Liver (tissue), 9 donors: Measurements from ENCODE around the gene WDR90. TPM values are rescaled to one million over a fixed set of nuclear protein-coding genes. Genes with fewer than 3 reads are reported as not detected.

Experiments
- DNase-seq: peaks from one replicate; pipeline ENCODE4 v3.0.0-alpha.2; 2017; ENCODE audit warnings: low spot score
- H3K27ac ChIP-seq, 2 donors: one replicate each; pipeline ENCODE4 v1.7.0; 2013; ENCODE audit warnings: inconsistent platforms in 2 of 2, low read length in 2 of 2, control low read depth in 1 of 2, low read depth in 1 of 2, mild to moderate bottlenecking in 1 of 2
- H3K27me3 ChIP-seq, 4 donors: one replicate each; pipeline versions ENCODE4 v1.6.1 to v1.7.0; 2013; ENCODE audit warnings: low read length in 3 of 4, inconsistent platforms in 1 of 4, mild to moderate bottlenecking in 1 of 4, moderate library complexity in 1 of 4; ENCODE audit not compliant: control insufficient read depth in 4 of 4, insufficient read depth in 4 of 4
- H3K36me3 ChIP-seq, 4 donors: one replicate each; pipeline versions ENCODE4 v1.6.1 to v1.7.0; 2013; ENCODE audit warnings: low read length in 3 of 4, mild to moderate bottlenecking in 3 of 4, low read depth in 1 of 4, moderate library complexity in 1 of 4; ENCODE audit not compliant: control insufficient read depth in 4 of 4, insufficient read depth in 3 of 4
- H3K4me1 ChIP-seq, 4 donors: one replicate each; pipeline versions ENCODE4 v1.6.1 to v1.7.0; 2013; ENCODE audit warnings: low read length in 3 of 4, mild to moderate bottlenecking in 3 of 4, moderate library complexity in 1 of 4; ENCODE audit not compliant: control insufficient read depth in 4 of 4, insufficient read depth in 4 of 4
- H3K4me3 ChIP-seq, 3 donors: one replicate each; pipeline versions ENCODE4 v1.6.1 to v1.7.0; 2013; ENCODE audit warnings: low read length in 3 of 3, control low read depth in 1 of 3, low read depth in 1 of 3, mild to moderate bottlenecking in 1 of 3
- H3K9ac ChIP-seq, 2 donors: one replicate each; pipeline ENCODE4 v1.7.0; 2013; ENCODE audit warnings: low read length in 2 of 2, mild to moderate bottlenecking in 2 of 2, moderate library complexity in 2 of 2, control low read depth in 1 of 2, low read depth in 1 of 2
- H3K9me3 ChIP-seq, 4 donors: one replicate each; pipeline versions ENCODE4 v1.6.1 to v1.7.0; 2013; ENCODE audit warnings: low read length in 3 of 4; ENCODE audit not compliant: control insufficient read depth in 4 of 4
- EGR1 ChIP-seq, 2 donors: IDR thresholded peaks; 2 replicates each; pipeline ENCODE4 v1.6.1; 2016 to 2018; ENCODE audit warnings: antibody characterized with exemption in 2 of 2, low read depth in 2 of 2
- FOXA1 ChIP-seq: IDR thresholded peaks from 2 replicates; pipeline ENCODE4 v1.6.1; 2016; ENCODE audit warnings: antibody characterized with exemption
- FOXA2 ChIP-seq: IDR thresholded peaks from 2 replicates; pipeline ENCODE4 v1.6.1; 2016; ENCODE audit warnings: antibody characterized with exemption
- GABPA ChIP-seq, 2 donors: IDR thresholded peaks in 1 of 2; conservative IDR thresholded peaks in 1 of 2; 2 replicates each; pipeline ENCODE4 v1.6.1; 2016; ENCODE audit warnings: antibody characterized with exemption in 2 of 2, mild to moderate bottlenecking in 1 of 2, moderate library complexity in 1 of 2
- HNF4G ChIP-seq: IDR thresholded peaks from 2 replicates; pipeline ENCODE4 v1.6.1; 2016; ENCODE audit warnings: antibody characterized with exemption
- JUND ChIP-seq, 2 donors: IDR thresholded peaks; 2 replicates each; pipeline ENCODE4 v1.6.1; 2016; ENCODE audit warnings: antibody characterized with exemption in 2 of 2
- NR2F2 ChIP-seq: IDR thresholded peaks from 2 replicates; pipeline ENCODE4 v1.6.1; 2016; ENCODE audit warnings: antibody characterized with exemption
- RAD21 ChIP-seq, 2 donors: IDR thresholded peaks; 2 replicates each; pipeline ENCODE4 v1.6.1; 2016; ENCODE audit warnings: antibody characterized with exemption in 2 of 2, mild to moderate bottlenecking in 2 of 2
- RXRA ChIP-seq, 2 donors: IDR thresholded peaks; 2 replicates each; pipeline ENCODE4 v1.6.1; 2017 to 2018; ENCODE audit warnings: antibody characterized with exemption in 2 of 2, mild to moderate bottlenecking in 1 of 2
- TAF1 ChIP-seq: conservative IDR thresholded peaks from 2 replicates; pipeline ENCODE4 v1.6.1; 2016; ENCODE audit warnings: antibody characterized with exemption, mild to moderate bottlenecking
- YY1 ChIP-seq: IDR thresholded peaks from 2 replicates; pipeline ENCODE4 v1.6.1; 2016; ENCODE audit warnings: antibody characterized with exemption, mild to moderate bottlenecking
- WGBS: extraction: QIAGEN DNeasy Blood & Tissue Kit; methylation state at CpG from one replicate; pipeline ENCODE4 v1.1.7; 2013; 5-methylcytosine and 5-hydroxymethylcytosine counted together
- polyA plus RNA-seq, 2 donors: library from polyadenylated mRNA; stranded (reverse) in 1 of 2; unstranded in 1 of 2; fragments of 200-250 nt in 1 of 2; fragments of >200 nt in 1 of 2; fragmentation: Nextera tagmentation in 1 of 2; extraction: Ambion mirVana in 1 of 2; gene quantifications; one replicate each; pipeline versions ENCODE4 v1.2.1 to v1.2.3, GENCODE V29; 2013 to 2015
- total RNA-seq, 2 donors: library from RNA; depleted of rRNA; stranded (reverse); fragments of >200 nt; gene quantifications; one replicate each; pipeline ENCODE4 v1.2.3, GENCODE V29; 2014
- TF ChIP-seq, protein P1 (sequence below): fragments of 150-350 bp; IDR thresholded peaks from 2 replicates; pipeline ENCODE4 v1.5.1; 2017; ENCODE audit warnings: improper control_type of control experiment, low read depth, low read length; ENCODE audit not compliant: missing input control
- donor health status: healthy.
- donor health status: healthy.
- donor health status: healthy.
- donor health status: healthy.
- donor health status: healthy.

Gene WDR90
- total and polyA plus RNA-seq, 4 donors = 4.7 to 13.4 (median 7.9) TPM

DNA sequence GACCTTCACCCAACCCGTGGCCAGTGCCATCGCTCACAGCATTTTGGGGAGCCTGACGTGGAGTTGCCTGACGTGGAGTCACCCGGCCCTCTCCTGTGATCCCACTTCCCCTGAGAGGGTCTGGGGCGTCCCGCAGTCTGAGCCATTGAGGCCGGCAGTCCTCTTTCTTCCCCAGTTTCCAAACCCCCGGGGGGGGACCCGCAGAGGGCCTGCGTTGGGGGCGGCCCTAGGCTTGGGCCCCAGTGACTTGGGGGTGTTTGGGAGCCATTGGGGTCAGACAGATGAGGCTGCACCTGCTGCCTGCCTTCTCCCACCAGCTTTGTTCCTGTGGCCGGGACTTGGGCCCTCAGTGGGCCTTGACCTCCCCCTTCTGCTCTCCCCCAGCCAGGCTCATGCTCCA, 20.5 kb downstream of the WDR90 start:
- Histone ChIP-seq H3K27ac (no peak overlapping the region), H3K9ac (no peak overlapping the region), H3K4me1 (peaks cover 7 to 19% (median 15%) of the 10 kb centered on the region in 4 donors), H3K9me3 (no peaks in the 10 kb centered on the region), H3K36me3 (peaks cover 5 to 37% (median 19%) of the 10 kb centered on the region in 4 donors), H3K4me3 (no peak overlapping the region), H3K27me3 (no peaks in the 10 kb centered on the region)
- 95% methylated on average over 13 of the region's 13 CpGs for WGBS
- no peak for TF ChIP-seq EGR1 (IDR thresholded peaks at IDR 0.05; ENCODE audit: low read depth in 2 of 2)
- TF ChIP-seq HNF4G = no peak
- no peak for TF ChIP-seq TAF1
- TF ChIP-seq NR2F2 = no peak
- TF ChIP-seq RXRA (IDR thresholded peaks at IDR 0.05) = no peak
- DNase-seq = no peak

- Histone ChIP-seq H3K4me1 (peaks cover 13 to 30% (median 19%) of the 10 kb centered on the region in 4 donors), H3K27ac (no peak overlapping the region), H3K36me3 (peaks cover 5 to 37% (median 19%) of the 10 kb centered on the region in 4 donors), H3K9ac (no peak overlapping the region), H3K27me3 (no peaks in the 10 kb centered on the region), H3K9me3 (no peaks in the 10 kb centered on the region), H3K4me3 (no peak overlapping the region)
- no peak for TF ChIP-seq HNF4G
- TF ChIP-seq EGR1 (IDR thresholded peaks at IDR 0.05; ENCODE audit: low read depth in 2 of 2) = no peak
- WGBS = 95% methylated on average over 52 of the region's 52 CpGs
- DNase-seq = no peak
Observed at GRCh38 chr16:670485-671352, 21.6 kb downstream of the WDR90 start.

DNA sequence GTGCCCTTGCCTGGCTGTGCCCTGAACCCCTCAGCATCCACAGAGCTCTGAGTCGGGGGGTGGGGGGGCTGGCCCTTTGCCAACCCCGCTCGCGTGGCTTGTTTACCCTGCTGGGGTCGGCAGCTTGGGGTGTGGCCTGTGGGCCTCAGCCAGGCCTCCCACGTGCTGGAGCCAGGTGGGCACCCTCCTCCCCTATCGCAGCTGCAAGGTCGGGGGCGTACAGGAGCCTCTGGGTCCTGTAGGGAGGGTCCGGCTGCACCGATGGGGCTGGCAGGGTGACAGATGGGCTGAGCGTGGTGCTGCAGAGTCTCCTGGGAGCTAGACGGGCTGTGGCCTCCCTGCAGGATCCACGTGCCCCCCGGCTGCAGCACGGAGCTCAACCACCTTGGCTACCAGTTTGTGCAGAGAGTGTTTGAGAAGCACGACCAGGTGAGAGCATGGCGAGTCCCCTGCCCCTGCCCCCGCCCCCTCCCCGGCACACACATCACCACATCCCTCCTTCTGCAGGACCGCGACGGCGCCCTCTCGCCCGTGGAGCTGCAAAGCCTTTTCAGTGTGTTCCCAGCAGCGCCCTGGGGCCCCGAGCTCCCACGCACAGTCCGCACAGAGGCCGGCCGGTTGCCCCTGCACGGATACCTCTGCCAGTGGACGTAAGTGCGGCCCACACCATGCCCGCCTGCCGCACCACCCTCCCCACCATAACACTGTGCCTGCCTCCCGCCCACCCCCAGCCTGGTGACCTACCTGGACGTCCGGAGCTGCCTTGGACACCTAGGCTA, 22.4 kb downstream of the WDR90 start:
- Histone ChIP-seq H3K9ac (no peak overlapping the region), H3K4me1 (peaks cover 14 to 36% (median 20%) of the 10 kb centered on the region in 4 donors), H3K4me3 (no peak overlapping the region), H3K36me3 (peaks cover 5 to 37% (median 19%) of the 10 kb centered on the region in 4 donors), H3K27ac (no peak overlapping the region), H3K9me3 (no peaks in the 10 kb centered on the region), H3K27me3 (no peaks in the 10 kb centered on the region)
- DNase-seq = no peak
- TF ChIP-seq NR2F2 (no peak), RXRA (IDR thresholded peaks at IDR 0.05) (no peak), JUND (IDR thresholded peaks at IDR 0.05) (no peak), FOXA1 (no peak), FOXA2 (no peak), RAD21 (IDR thresholded peaks at IDR 0.05) (no peak), HNF4G (no peak), YY1 (no peak), EGR1 (IDR thresholded peaks at IDR 0.05; ENCODE audit: low read depth in 2 of 2) (no peak), GABPA (IDR thresholded peaks at IDR 0.05 in 1 of 2, conservative IDR thresholded peaks at IDR 0.05 in 1 of 2) (no peak)
- TF ChIP-seq, protein P1, sequence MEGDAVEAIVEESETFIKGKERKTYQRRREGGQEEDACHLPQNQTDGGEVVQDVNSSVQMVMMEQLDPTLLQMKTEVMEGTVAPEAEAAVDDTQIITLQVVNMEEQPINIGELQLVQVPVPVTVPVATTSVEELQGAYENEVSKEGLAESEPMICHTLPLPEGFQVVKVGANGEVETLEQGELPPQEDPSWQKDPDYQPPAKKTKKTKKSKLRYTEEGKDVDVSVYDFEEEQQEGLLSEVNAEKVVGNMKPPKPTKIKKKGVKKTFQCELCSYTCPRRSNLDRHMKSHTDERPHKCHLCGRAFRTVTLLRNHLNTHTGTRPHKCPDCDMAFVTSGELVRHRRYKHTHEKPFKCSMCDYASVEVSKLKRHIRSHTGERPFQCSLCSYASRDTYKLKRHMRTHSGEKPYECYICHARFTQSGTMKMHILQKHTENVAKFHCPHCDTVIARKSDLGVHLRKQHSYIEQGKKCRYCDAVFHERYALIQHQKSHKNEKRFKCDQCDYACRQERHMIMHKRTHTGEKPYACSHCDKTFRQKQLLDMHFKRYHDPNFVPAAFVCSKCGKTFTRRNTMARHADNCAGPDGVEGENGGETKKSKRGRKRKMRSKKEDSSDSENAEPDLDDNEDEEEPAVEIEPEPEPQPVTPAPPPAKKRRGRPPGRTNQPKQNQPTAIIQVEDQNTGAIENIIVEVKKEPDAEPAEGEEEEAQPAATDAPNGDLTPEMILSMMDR = no peak
- 90% methylated on average over 40 of the region's 40 CpGs for WGBS
